ENCODE results near the gene HSPA6. TPM values are rescaled to one million over a fixed set of nuclear protein-coding genes. Genes with fewer than 3 reads are reported as not detected.
"Not testable (repeated sequence)": the region's sequence is repeated elsewhere in the genome, so short reads cannot be mapped to it uniquely, and the experiment has no call there.

HSPA6 gene
- total RNA-seq, 6 donors from 2014 or later: 10.8 to 37.7 (median 15.9) TPM

- Histone ChIP-seq H3K9me3 (no peaks in the 10 kb centered on the region), H3K4me1 (peaks cover 25 to 38% (median 30%) of the 10 kb centered on the region in 4 donors), H3K27me3 (no peaks in the 10 kb centered on the region), H3K27ac (peak overlapping the region in 2 of 4 donors; percentile 15 to 36), H3K36me3 (peaks cover 0 to 8% (median 2%) of the 10 kb centered on the region in 4 donors), H3K4me3 (no peak overlapping the region)
- DNase-seq (no peak), ATAC-seq (ENCODE audit: low FRiP score in 2 of 2) (peak; percentile 12 to 27)
- WGBS, 2 donors: 62 to 73% methylated on average over 5 of the region's 5 CpGs
- TF ChIP-seq POLR2AphosphoS5 (IDR thresholded peaks at IDR 0.05) (no peak), POLR2A (IDR thresholded peaks at IDR 0.05) (no peak), EP300 (IDR thresholded peaks at IDR 0.05) (no peak), CTCF (IDR thresholded peaks at IDR 0.05) (no peak)
These were observed 13.2 kb upstream of the HSPA6 start for GRCh38 chr1:161511018-161511755.

- TF ChIP-seq CTCF (IDR thresholded peaks at IDR 0.05) (no peak), POLR2AphosphoS5 (IDR thresholded peaks at IDR 0.05) (no peak), POLR2A (IDR thresholded peaks at IDR 0.05) (no peak), EP300 (IDR thresholded peaks at IDR 0.05) (no peak)
- no peaks in the 10 kb centered on the region for H3K9me3 ChIP-seq
- H3K27ac ChIP-seq: peak overlapping the region in 2 of 4 donors; percentile 15 to 36
- ATAC-seq (ENCODE audit: low FRiP score in 2 of 2): no peak
- no peaks in the 10 kb centered on the region for H3K27me3 ChIP-seq
- peaks cover 20 to 37% (median 29%) of the 10 kb centered on the region in 4 donors for H3K4me1 ChIP-seq
- H3K4me3 ChIP-seq: no peak overlapping the region
- 82 to 93% methylated on average over 7 of the region's 7 CpGs for WGBS, 2 donors
- H3K36me3 ChIP-seq: peaks cover 0 to 8% (median 2%) of the 10 kb centered on the region in 4 donors
- peak in 1 of 2 donors; percentile 44 for DNase-seq
These were observed 12.6 kb upstream of the HSPA6 start for GRCh38 chr1:161511756-161512060.

- H3K4me1 ChIP-seq: peaks cover 12 to 29% (median 23%) of the 10 kb centered on the region in 4 donors
- not testable (repeated sequence) for ATAC-seq (ENCODE audit: low FRiP score in 2 of 2); H3K27me3 ChIP-seq; H3K4me3 ChIP-seq; DNase-seq; H3K36me3 ChIP-seq; H3K27ac ChIP-seq; H3K9me3 ChIP-seq
- 86 to 97% methylated on average over 3 to 6 of the region's 6 CpGs for WGBS, 2 donors
These were observed 11.5 kb upstream of the HSPA6 start for GRCh38 chr1:161512636-161513447.

- 50% methylated on average over 1 of the region's 1 CpG; no CpG with 5 or more reads in 1 of the 2 donors for WGBS, 2 donors
- ATAC-seq (ENCODE audit: low FRiP score in 2 of 2): not testable (repeated sequence)
These were observed 10.9 kb upstream of the HSPA6 start for GRCh38 chr1:161513448-161513780.

GRCh38 chr1:161513953-161514352 is 10.4 kb upstream of the HSPA6 start:
- not testable (repeated sequence) for ATAC-seq (ENCODE audit: low FRiP score in 2 of 2)
- H3K27ac ChIP-seq: peak overlapping the region; percentile 52 to 81 (median 68)

More at GRCh38 chr1:161513448-161513780, 10.9 kb upstream of the HSPA6 start:
- Histone ChIP-seq H3K4me1 (peaks cover 12 to 29% (median 23%) of the 10 kb centered on the region in 4 donors), H3K27ac (peak overlapping the region; percentile 52 to 81 (median 68))
- not testable (repeated sequence) for DNase-seq, H3K27me3 ChIP-seq, H3K36me3 ChIP-seq, H3K9me3 ChIP-seq, H3K4me3 ChIP-seq

GRCh38 chr1:161523041-161523816 is 1.1 kb upstream of the HSPA6 start:
- not testable (repeated sequence) for H3K9me3 ChIP-seq, H3K36me3 ChIP-seq, H3K4me1 ChIP-seq, DNase-seq, H3K27me3 ChIP-seq
- peak overlapping the region in 2 of 4 donors; percentile 86 to 93 for H3K27ac ChIP-seq
- peak in 1 of 2 donors; percentile 2 for ATAC-seq (ENCODE audit: low FRiP score in 2 of 2)
- 83 to 86% methylated on average over 12 to 20 of the region's 20 CpGs for WGBS, 2 donors
- peak overlapping the region in 3 of 4 donors; percentile 73 to 79 (median 75) for H3K4me3 ChIP-seq

More at GRCh38 chr1:161513953-161514352, 10.4 kb upstream of the HSPA6 start:
- not testable (repeated sequence) for H3K9me3 ChIP-seq, H3K4me3 ChIP-seq, H3K27me3 ChIP-seq, H3K36me3 ChIP-seq, DNase-seq
- peaks cover 12 to 29% (median 23%) of the 10 kb centered on the region in 4 donors for H3K4me1 ChIP-seq
- 35 to 56% methylated on average over 1 of the region's 1 CpG for WGBS, 2 donors

- not testable (repeated sequence) for H3K4me1 ChIP-seq, H3K36me3 ChIP-seq, H3K9me3 ChIP-seq, H3K27me3 ChIP-seq
- peak overlapping the region in 3 of 4 donors; percentile 73 to 79 (median 75) for H3K4me3 ChIP-seq
- ATAC-seq (ENCODE audit: low FRiP score in 2 of 2) (peak; percentile 67), DNase-seq (peak in 1 of 2 donors; percentile 86)
- peak overlapping the region in 3 of 4 donors; percentile 48 to 93 (median 54) for H3K27ac ChIP-seq
- 7% methylated on average over 14 of the region's 55 CpGs; no CpG with 5 or more reads in 1 of the 2 donors for WGBS, 2 donors
These were observed 477 bp downstream of the HSPA6 start for GRCh38 chr1:161524742-161525291.

- not testable (repeated sequence) for H3K36me3 ChIP-seq, H3K27me3 ChIP-seq, H3K4me1 ChIP-seq, H3K9me3 ChIP-seq
- 71% methylated on average over 1 of the region's 23 CpGs; no CpG with 5 or more reads in 1 of the 2 donors for WGBS, 2 donors
- peak overlapping the region in 3 of 4 donors; percentile 73 to 79 (median 75) for H3K4me3 ChIP-seq
- peak overlapping the region in 2 of 4 donors; percentile 54 to 93 for H3K27ac ChIP-seq
- ATAC-seq (ENCODE audit: low FRiP score in 2 of 2) (peak; percentile 44 to 80), DNase-seq (peak in 1 of 2 donors; percentile 83)
These were observed 981 bp downstream of the HSPA6 start for GRCh38 chr1:161525321-161525720.

- not testable (repeated sequence) for H3K4me1 ChIP-seq; H3K27ac ChIP-seq; H3K9me3 ChIP-seq; H3K36me3 ChIP-seq; H3K4me3 ChIP-seq; DNase-seq; H3K27me3 ChIP-seq; ATAC-seq (ENCODE audit: low FRiP score in 2 of 2)
- 80 to 86% methylated on average over 6 of the region's 7 CpGs for WGBS, 2 donors
These were observed 1.6 kb downstream of the HSPA6 start for GRCh38 chr1:161525918-161526317.
